Mesodermal cell (in vitro differentiated cells): ENCODE measurements around the gene CAPN14.

Source experiments
- H3K27ac ChIP-seq: 2 replicates; pipeline ENCODE4 v1.7.0; 2013; ENCODE audit warnings: mild to moderate bottlenecking, low read depth, low read length, moderate library complexity; ENCODE audit not compliant: severe bottlenecking
- H3K36me3 ChIP-seq: 2 replicates; pipeline ENCODE4 v1.7.1; 2013; ENCODE audit warnings: mild to moderate bottlenecking, low read length, moderate library complexity; ENCODE audit not compliant: control insufficient read depth, insufficient read depth
- H3K4me1 ChIP-seq: one replicate; pipeline ENCODE4 v1.7.1; 2013; ENCODE audit warnings: mild to moderate bottlenecking, low read length; ENCODE audit not compliant: insufficient read depth, control insufficient read depth, poor library complexity, severe bottlenecking
- H3K4me3 ChIP-seq: 2 replicates; pipeline ENCODE4 v1.7.0; 2013; ENCODE audit warnings: low read length, control low read depth, mild to moderate bottlenecking; ENCODE audit not compliant: insufficient read depth, poor library complexity, severe bottlenecking; ENCODE audit errors: extremely low read depth
- H3K9me3 ChIP-seq: 2 replicates; pipeline ENCODE4 v1.7.1; 2013; ENCODE audit warnings: mild to moderate bottlenecking, low read length, moderate library complexity; ENCODE audit not compliant: control insufficient read depth
- WGBS, 2 experiments: methylation state at CpG; one replicate each; pipeline ENCODE4 v1.1.5; 2013; ENCODE audit warnings: missing lambda C conversion rate in 2 of 2; ENCODE audit not compliant: insufficient coverage in 2 of 2; 5-methylcytosine and 5-hydroxymethylcytosine counted together

CAPN14 gene

GRCh38 chr2:31254237-31255203, 37.2 kb upstream of the CAPN14 start:
- Histone ChIP-seq H3K4me3 (no peak overlapping the region), H3K9me3 (no peaks in the 10 kb centered on the region), H3K36me3 (peaks cover 28% of the 10 kb centered on the region), H3K4me1 (no peaks in the 10 kb centered on the region), H3K27ac (no peak overlapping the region)
- WGBS, 2 experiments: 95% methylated on average over 18 of the region's 19 CpGs

GRCh38 chr2:31253356-31254131, 36.2 kb upstream of the CAPN14 start:
- no peaks in the 10 kb centered on the region for H3K9me3 ChIP-seq
- WGBS, 2 experiments: 91 to 93% methylated on average over 9 to 10 of the region's 13 CpGs
- H3K36me3 ChIP-seq: peaks cover 30% of the 10 kb centered on the region
- no peak overlapping the region for H3K4me3 ChIP-seq
- no peaks in the 10 kb centered on the region for H3K4me1 ChIP-seq
- no peak overlapping the region for H3K27ac ChIP-seq

GRCh38 chr2:31251851-31252250, 34.5 kb upstream of the CAPN14 start:
- WGBS, 2 experiments: 89 to 95% methylated on average over 4 to 6 of the region's 6 CpGs
- no peaks in the 10 kb centered on the region for H3K4me1 ChIP-seq
- H3K4me3 ChIP-seq: no peak overlapping the region
- H3K36me3 ChIP-seq: peaks cover 40% of the 10 kb centered on the region
- no peaks in the 10 kb centered on the region for H3K9me3 ChIP-seq
- H3K27ac ChIP-seq: no peak overlapping the region

- WGBS, 2 experiments: 86 to 100% methylated on average over 1 to 3 of the region's 3 CpGs
- H3K36me3 ChIP-seq: peaks cover 43% of the 10 kb centered on the region
- no peak overlapping the region for H3K27ac ChIP-seq
- no peak overlapping the region for H3K4me3 ChIP-seq
- H3K4me1 ChIP-seq: no peaks in the 10 kb centered on the region
- no peaks in the 10 kb centered on the region for H3K9me3 ChIP-seq
Measured at GRCh38 chr2:31251018-31251417, 33.7 kb upstream of the CAPN14 start.

GRCh38 chr2:31249009-31249690, 31.8 kb upstream of the CAPN14 start:
- 92 to 94% methylated on average over 13 to 15 of the region's 15 CpGs for WGBS, 2 experiments
- Histone ChIP-seq H3K27ac (no peak overlapping the region), H3K36me3 (peaks cover 46% of the 10 kb centered on the region), H3K4me1 (peaks cover 2% of the 10 kb centered on the region), H3K4me3 (no peak overlapping the region), H3K9me3 (no peaks in the 10 kb centered on the region)

- H3K9me3 ChIP-seq: no peaks in the 10 kb centered on the region
- WGBS, 2 experiments: 92 to 98% methylated on average over 3 of the region's 3 CpGs
- H3K27ac ChIP-seq: no peak overlapping the region
- H3K36me3 ChIP-seq: peaks cover 46% of the 10 kb centered on the region
- no peak overlapping the region for H3K4me3 ChIP-seq
- H3K4me1 ChIP-seq: peaks cover 2% of the 10 kb centered on the region
Measured at GRCh38 chr2:31248139-31248538, 30.8 kb upstream of the CAPN14 start.

- Histone ChIP-seq H3K4me3 (no peak overlapping the region), H3K36me3 (peaks cover 46% of the 10 kb centered on the region), H3K9me3 (no peaks in the 10 kb centered on the region), H3K27ac (no peak overlapping the region), H3K4me1 (peaks cover 2% of the 10 kb centered on the region)
- 89 to 97% methylated on average over 5 of the region's 5 CpGs for WGBS, 2 experiments
Measured at GRCh38 chr2:31247711-31248110, 30.4 kb upstream of the CAPN14 start.

- Histone ChIP-seq H3K9me3 (no peaks in the 10 kb centered on the region), H3K4me3 (no peak overlapping the region), H3K4me1 (peaks cover 2% of the 10 kb centered on the region), H3K27ac (no peak overlapping the region), H3K36me3 (peaks cover 37% of the 10 kb centered on the region)
- WGBS, 2 experiments: 83 to 86% methylated on average over 2 of the region's 3 CpGs
Measured at GRCh38 chr2:31246184-31246852, 29.0 kb upstream of the CAPN14 start.

- Histone ChIP-seq H3K4me1 (peaks cover 13% of the 10 kb centered on the region), H3K36me3 (peaks cover 27% of the 10 kb centered on the region), H3K27ac (no peak overlapping the region), H3K9me3 (no peaks in the 10 kb centered on the region), H3K4me3 (no peak overlapping the region)
- WGBS, 2 experiments: 100% methylated on average over 3 to 10 of the region's 10 CpGs
Measured at GRCh38 chr2:31244101-31244500, 26.8 kb upstream of the CAPN14 start.

- Histone ChIP-seq H3K9me3 (no peaks in the 10 kb centered on the region), H3K27ac (no peak overlapping the region), H3K4me1 (peaks cover 15% of the 10 kb centered on the region), H3K36me3 (peaks cover 20% of the 10 kb centered on the region), H3K4me3 (no peak overlapping the region)
- WGBS, 2 experiments: 89 to 100% methylated on average over 1 of the region's 5 CpGs
Measured at GRCh38 chr2:31243053-31243452, 25.7 kb upstream of the CAPN14 start.
